Breast epithelium (tissue), 4 donors: ENCODE results near the gene PRRX2. TPM values are rescaled to one million over a fixed set of nuclear protein-coding genes. Genes with fewer than 3 reads are reported as not detected.

Experiments used
- DNase-seq, 2 donors: peaks; one replicate each; pipeline ENCODE4 v3.0.0-alpha.2; 2019; ENCODE audit warnings: low spot score in 2 of 2
- H3K27ac ChIP-seq, 2 donors: fragments of 200-600 bp; sonication (generic) in 1 of 2; one replicate each; pipeline ENCODE4 v1.5.1; 2016 to 2019; ENCODE audit warnings: mild to moderate bottlenecking in 1 of 2
- H3K27me3 ChIP-seq, 2 donors: fragments of 200-600 bp; sonication (generic) in 1 of 2; one replicate each; pipeline versions ENCODE4 v1.5.1 to v1.6.0; 2017 to 2019; ENCODE audit warnings: control low read depth in 1 of 2, mild to moderate bottlenecking in 1 of 2
- H3K36me3 ChIP-seq: fragments of 200-600 bp; one replicate; pipeline ENCODE4 v1.5.1; 2019
- H3K4me1 ChIP-seq, 2 donors: fragments of 200-600 bp; sonication (generic); one replicate each; pipeline ENCODE4 v1.5.1; 2016 to 2019; ENCODE audit warnings: control low read depth in 1 of 2
- H3K4me3 ChIP-seq, 3 donors: fragments of 200-600 bp; sonication (generic); 1 replicate in 2 of 3; 2 replicates in 1 of 3; pipeline ENCODE4 v1.5.1; 2016 to 2019; ENCODE audit warnings: mild to moderate bottlenecking in 3 of 3, moderate library complexity in 2 of 3
- H3K9me3 ChIP-seq, 2 donors: fragments of 200-600 bp; sonication (generic) in 1 of 2; one replicate each; pipeline ENCODE4 v1.5.1; 2016 to 2019; ENCODE audit warnings: control low read depth in 1 of 2
- POLR2A ChIP-seq: fragments of 450-650 bp; IDR thresholded peaks from one replicate; pipeline ENCODE4 v1.6.1; 2016; ENCODE audit warnings: antibody characterized with exemption, mild to moderate bottlenecking, moderate library complexity
- POLR2AphosphoS5 ChIP-seq, 3 donors: sonication (generic); formaldehyde crosslinking; IDR thresholded peaks; one replicate each; pipeline ENCODE4 v1.6.1; 2017; ENCODE audit warnings: antibody characterized with exemption in 3 of 3
- intact Hi-C: fragments of 100-400 bp; cut with DNase I; formaldehyde crosslinking; loops from one replicate; pipeline ENCODE4 v1.15.1; 2023; ENCODE audit warnings: low total_unique reads
- total RNA-seq, 3 donors: library from RNA; depleted of rRNA; stranded (reverse); fragments of >200 nt; gene quantifications; one replicate each; pipeline ENCODE4 v1.1.0, GENCODE V29; 2016
- TF ChIP-seq, protein P1 (sequence below), 3 donors: fragments of 450-650 bp; IDR thresholded peaks; one replicate each; pipeline ENCODE4 v1.5.1; 2016 to 2017; ENCODE audit warnings: antibody characterized with exemption in 3 of 3, mild to moderate bottlenecking in 3 of 3, moderate library complexity in 3 of 3

PRRX2 gene
- total RNA-seq, 3 donors from 2014 or later = 4.4 to 35.1 (median 9.9) TPM

DNA sequence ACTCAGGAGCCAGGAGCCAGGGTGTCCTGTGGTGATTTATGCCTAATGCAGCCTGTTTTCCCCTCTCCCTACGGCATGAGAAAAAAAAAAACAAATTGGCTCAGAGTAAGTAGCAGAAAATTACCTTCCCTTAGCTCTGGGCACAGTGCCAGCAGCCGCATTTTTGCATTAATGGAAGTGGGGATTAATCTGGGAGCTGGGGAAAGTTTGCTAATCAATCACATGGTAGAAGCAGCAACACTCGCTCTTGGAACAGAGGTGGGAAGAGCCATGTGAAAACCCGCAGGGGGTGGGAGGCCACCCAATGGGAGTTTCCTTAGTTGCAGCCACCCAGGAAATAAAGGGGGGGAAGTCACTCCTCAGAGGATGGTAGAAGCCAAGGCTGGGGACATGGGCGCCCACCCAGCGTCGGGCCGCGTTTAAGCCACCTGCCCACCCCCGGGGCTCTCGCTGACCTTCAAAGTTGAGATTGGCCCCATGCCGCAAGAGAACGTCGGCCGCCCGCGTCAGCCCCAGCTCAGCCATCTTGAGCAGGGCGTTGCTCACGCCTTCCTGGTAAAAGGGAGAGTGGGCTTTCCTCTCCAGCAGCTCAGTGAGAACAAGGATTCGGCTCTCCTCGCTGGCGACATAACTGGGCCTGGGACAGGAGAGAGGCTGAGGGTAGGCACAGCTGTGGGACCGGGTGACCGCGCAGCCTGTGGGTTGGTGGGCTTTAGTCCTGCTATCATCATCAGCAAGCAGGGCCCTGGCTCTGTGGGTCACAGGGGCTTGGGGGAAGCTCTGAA, 25.2 kb upstream of the PRRX2 start:
- TF ChIP-seq POLR2A (no peak), POLR2AphosphoS5 (IDR thresholded peaks at IDR 0.05) (no peak)
- TF ChIP-seq, protein P1, sequence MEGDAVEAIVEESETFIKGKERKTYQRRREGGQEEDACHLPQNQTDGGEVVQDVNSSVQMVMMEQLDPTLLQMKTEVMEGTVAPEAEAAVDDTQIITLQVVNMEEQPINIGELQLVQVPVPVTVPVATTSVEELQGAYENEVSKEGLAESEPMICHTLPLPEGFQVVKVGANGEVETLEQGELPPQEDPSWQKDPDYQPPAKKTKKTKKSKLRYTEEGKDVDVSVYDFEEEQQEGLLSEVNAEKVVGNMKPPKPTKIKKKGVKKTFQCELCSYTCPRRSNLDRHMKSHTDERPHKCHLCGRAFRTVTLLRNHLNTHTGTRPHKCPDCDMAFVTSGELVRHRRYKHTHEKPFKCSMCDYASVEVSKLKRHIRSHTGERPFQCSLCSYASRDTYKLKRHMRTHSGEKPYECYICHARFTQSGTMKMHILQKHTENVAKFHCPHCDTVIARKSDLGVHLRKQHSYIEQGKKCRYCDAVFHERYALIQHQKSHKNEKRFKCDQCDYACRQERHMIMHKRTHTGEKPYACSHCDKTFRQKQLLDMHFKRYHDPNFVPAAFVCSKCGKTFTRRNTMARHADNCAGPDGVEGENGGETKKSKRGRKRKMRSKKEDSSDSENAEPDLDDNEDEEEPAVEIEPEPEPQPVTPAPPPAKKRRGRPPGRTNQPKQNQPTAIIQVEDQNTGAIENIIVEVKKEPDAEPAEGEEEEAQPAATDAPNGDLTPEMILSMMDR (IDR thresholded peaks at IDR 0.05) = no peak
- Histone ChIP-seq H3K9me3 (no peaks in the 10 kb centered on the region), H3K27ac (peak overlapping the region; percentile 81 to 86), H3K27me3 (no peaks in the 10 kb centered on the region), H3K36me3 (no peaks in the 10 kb centered on the region), H3K4me3 (peak overlapping the region; percentile 90 to 94 (median 92)), H3K4me1 (peaks cover 3 to 16% of the 10 kb centered on the region in 2 donors)
- DNase-seq = no peak
- intact Hi-C loops = loop anchor here (10.0 kb wide), 1 partner anchor 145 kb away; no protein-coding TSS in a partner anchor

DNA sequence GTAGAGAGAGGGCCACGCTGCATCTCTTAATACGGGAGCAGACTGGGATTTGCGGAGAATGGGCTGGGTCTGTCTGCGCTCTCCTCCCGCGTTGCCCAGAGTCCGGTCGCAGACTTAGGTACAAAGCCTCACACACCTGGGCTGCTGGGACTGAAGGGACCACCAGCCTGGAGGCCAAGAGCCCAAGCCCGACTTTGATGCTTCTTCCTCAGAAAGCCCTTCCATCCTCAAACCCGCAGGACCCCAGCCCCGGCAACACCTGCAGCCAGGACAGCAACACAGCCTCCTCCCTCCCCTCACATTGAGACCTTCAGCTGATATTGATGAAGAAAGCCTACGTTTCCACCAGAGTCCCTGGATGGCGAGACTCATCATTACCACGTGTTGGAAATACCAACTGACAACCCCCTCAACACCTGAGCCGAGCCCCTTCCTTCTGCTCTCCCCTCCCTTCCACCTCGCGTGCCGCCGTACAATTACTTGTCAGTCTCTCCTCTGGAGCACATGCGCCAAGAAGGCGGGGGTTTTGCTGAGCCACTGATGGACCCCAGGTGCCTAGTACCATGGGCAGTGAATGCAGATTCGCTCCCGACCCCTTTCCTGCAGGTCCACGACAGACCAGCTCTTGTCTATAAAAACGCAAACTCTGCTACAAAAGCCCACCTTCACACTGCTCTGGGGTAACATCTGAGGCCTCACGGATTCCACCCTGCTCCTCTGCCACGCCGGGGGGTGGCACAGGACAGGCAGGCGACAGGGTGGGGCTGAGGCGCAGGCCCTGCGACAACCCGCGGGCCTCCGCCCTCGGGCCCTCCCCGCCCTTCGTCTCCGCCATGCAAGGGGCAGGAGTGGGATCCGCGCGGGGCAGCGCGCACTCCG, 24.3 kb upstream of the PRRX2 start:
- peak overlapping the region; percentile 86 to 92 for H3K27ac ChIP-seq

DNA sequence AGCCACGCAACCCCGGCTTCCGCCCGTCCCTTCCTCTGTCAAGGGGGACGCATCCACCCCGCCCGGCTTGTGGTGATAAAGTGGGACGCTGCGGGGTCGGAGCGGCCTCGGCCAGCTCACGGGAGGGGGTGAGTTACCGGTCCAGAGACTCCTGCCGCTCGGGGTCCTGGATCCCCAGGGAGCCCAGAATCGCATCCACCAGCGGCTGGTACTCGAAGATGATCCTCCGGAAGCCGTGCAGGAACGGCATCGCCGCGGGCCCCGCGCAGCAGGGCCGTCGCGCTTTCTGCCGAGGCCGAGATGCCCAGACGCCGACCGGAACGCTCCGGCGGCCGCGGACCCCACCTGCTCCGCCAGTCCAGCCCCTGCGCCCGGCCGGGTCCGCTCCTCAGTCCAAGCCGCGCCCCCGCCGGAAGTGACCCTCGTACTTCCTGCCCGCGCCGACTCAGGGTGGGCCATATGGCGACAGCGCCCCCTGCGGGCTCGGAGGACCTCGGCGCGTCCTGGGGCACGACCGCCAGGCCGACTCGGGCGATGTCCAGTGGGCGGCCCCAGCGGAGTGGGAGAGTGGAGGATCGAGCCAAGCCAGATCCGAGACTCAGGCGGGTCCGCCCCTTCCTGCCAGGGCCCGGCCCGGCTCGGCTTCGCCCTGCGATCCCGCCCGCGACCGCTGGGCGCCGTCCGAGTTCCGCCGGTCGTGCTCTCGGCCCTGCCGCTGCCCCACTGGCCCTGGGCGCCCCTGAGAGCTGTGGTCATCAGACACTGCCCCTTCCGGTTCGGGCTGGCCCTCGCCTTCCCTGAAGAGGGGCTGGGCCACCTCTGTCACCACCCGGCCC, 23.5 kb upstream of the PRRX2 start, which contains the start of gene ASB6:
Gene ASB6 (minus strand): TSS at position 402 of the 836 bp plus-strand sequence. CDS start 152 bp downstream, at position 250.
- Histone ChIP-seq H3K27ac (peak within 1 kb of the TSS; percentile 86 to 92), H3K4me1 (peaks cover 3 to 16% of the 10 kb centered on the region in 2 donors), H3K36me3 (no peaks in the 10 kb centered on the region), H3K27me3 (no peaks in the 10 kb centered on the region), H3K9me3 (no peaks in the 10 kb centered on the region), H3K4me3 (peak within 1 kb of the TSS; percentile 90 to 94 (median 92))
- intact Hi-C loops = loop anchor here (10.0 kb wide), 1 partner anchor 143 kb away; no protein-coding TSS in a partner anchor
- DNase-seq = peak; percentile 94 to 98
- TF ChIP-seq, protein P1 (IDR thresholded peaks at IDR 0.05) = peak; percentile 99 to 100 (median 100)
- TF ChIP-seq POLR2AphosphoS5 (IDR thresholded peaks at IDR 0.05) (peak; percentile 92 to 95 (median 94)), POLR2A (peak; percentile 29)

More for the DNA sequence above, 24.3 kb upstream of the PRRX2 start:
- intact Hi-C loops = loop anchor here (10.0 kb wide), 1 partner anchor 144 kb away; no protein-coding TSS in a partner anchor
- Histone ChIP-seq H3K9me3 (no peaks in the 10 kb centered on the region), H3K4me3 (peak overlapping the region; percentile 90 to 94 (median 92)), H3K36me3 (no peaks in the 10 kb centered on the region), H3K27me3 (no peaks in the 10 kb centered on the region), H3K4me1 (peaks cover 3 to 16% of the 10 kb centered on the region in 2 donors)
- DNase-seq = no peak
- TF ChIP-seq POLR2A (no peak), POLR2AphosphoS5 (IDR thresholded peaks at IDR 0.05) (no peak)
- TF ChIP-seq, protein P1 (IDR thresholded peaks at IDR 0.05) = no peak

DNA sequence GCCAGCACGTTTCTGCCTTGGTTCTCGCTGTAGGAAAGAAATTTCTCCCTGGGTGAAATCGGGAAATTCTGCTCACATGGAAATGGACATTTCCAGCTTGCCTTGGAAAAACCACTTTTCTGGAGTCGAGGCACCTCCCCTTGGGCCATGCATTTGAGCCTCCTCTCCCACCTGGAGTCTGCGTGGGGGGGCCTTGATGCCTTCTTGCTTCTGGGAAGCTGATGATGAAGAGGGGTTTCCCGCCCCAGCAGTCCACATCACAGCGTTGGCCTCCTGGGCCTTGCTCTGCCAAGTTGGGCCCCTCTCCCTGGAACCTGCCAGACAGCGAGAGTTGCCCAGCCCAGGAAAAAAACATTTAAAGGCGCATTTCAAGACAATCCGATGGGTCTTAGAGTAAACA, 21.7 kb upstream of the PRRX2 start:
- TF ChIP-seq POLR2AphosphoS5 (IDR thresholded peaks at IDR 0.05) (no peak), POLR2A (no peak)
- TF ChIP-seq, protein P1 (IDR thresholded peaks at IDR 0.05) = no peak
- intact Hi-C loops = loop anchor here (10.0 kb wide), 1 partner anchor 141 kb away; no protein-coding TSS in a partner anchor
- H3K9me3 ChIP-seq = no peaks in the 10 kb centered on the region
- H3K4me1 ChIP-seq = peaks cover 3 to 16% of the 10 kb centered on the region in 2 donors
- H3K4me3 ChIP-seq = no peak overlapping the region
- H3K36me3 ChIP-seq = no peaks in the 10 kb centered on the region
- DNase-seq = no peak
- no peaks in the 10 kb centered on the region for H3K27me3 ChIP-seq
- H3K27ac ChIP-seq = no peak overlapping the region
